Measurements from ENCODE around the gene MT1HL1.

Gene MT1HL1

GRCh38 chr1:237004116-237004515 lies at the start of gene MT1HL1:
Gene MT1HL1, minus strand, starts transcription at chr1:237004441. Its CDS starts 69 bp downstream, at chr1:237004372.
- DNase-seq = no peak

- DNase-seq = no peak
These were observed 46.7 kb upstream of the MT1HL1 start for GRCh38 chr1:237050915-237051314.

- DNase-seq = no peak
These were observed 45.9 kb upstream of the MT1HL1 start for GRCh38 chr1:237050185-237050584.

- DNase-seq = no peak
These were observed 44.6 kb upstream of the MT1HL1 start for GRCh38 chr1:237048803-237049202.

- no peak for DNase-seq
These were observed 41.2 kb upstream of the MT1HL1 start for GRCh38 chr1:237045278-237046016.

- no peak for DNase-seq
These were observed 39.8 kb upstream of the MT1HL1 start for GRCh38 chr1:237043846-237044636.

- DNase-seq = no peak
These were observed 38.8 kb upstream of the MT1HL1 start for GRCh38 chr1:237042892-237043576.

GRCh38 chr1:237042526-237042891 lies 38.3 kb upstream of the MT1HL1 start:
- DNase-seq = no peak

GRCh38 chr1:237041795-237042525 lies 37.7 kb upstream of the MT1HL1 start, which contains the start of gene RYR2:
Gene RYR2, plus strand, starts transcription at chr1:237042184. Its CDS starts 338 bp downstream, at chr1:237042522.
- no peak for DNase-seq

- no peak for DNase-seq
These were observed 37.2 kb upstream of the MT1HL1 start for GRCh38 chr1:237041461-237041794.

GRCh38 chr1:237040823-237041222 lies 36.6 kb upstream of the MT1HL1 start:
- no peak for DNase-seq

- no peak for DNase-seq
These were observed 34.0 kb upstream of the MT1HL1 start for GRCh38 chr1:237038211-237038610.

- DNase-seq = no peak
These were observed 31.5 kb upstream of the MT1HL1 start for GRCh38 chr1:237035759-237036158.

- DNase-seq = no peak
These were observed 29.6 kb upstream of the MT1HL1 start for GRCh38 chr1:237033804-237034203.

- DNase-seq = no peak
These were observed 28.8 kb upstream of the MT1HL1 start for GRCh38 chr1:237033061-237033460.

- DNase-seq = no peak
These were observed 27.8 kb upstream of the MT1HL1 start for GRCh38 chr1:237032029-237032428.

- DNase-seq = no peak
These were observed 27.2 kb upstream of the MT1HL1 start for GRCh38 chr1:237031480-237031879.

- no peak for DNase-seq
These were observed 25.8 kb upstream of the MT1HL1 start for GRCh38 chr1:237029850-237030535.

- no peak for DNase-seq
These were observed 25.0 kb upstream of the MT1HL1 start for GRCh38 chr1:237029240-237029639.

- no peak for DNase-seq
These were observed 21.3 kb upstream of the MT1HL1 start for GRCh38 chr1:237025358-237026074.

- no peak for DNase-seq
These were observed 14.7 kb upstream of the MT1HL1 start for GRCh38 chr1:237018896-237019295.

GRCh38 chr1:237016626-237017025 lies 12.4 kb upstream of the MT1HL1 start:
- no peak for DNase-seq

Measured in stimulated activated naive CD4-positive, alpha-beta T cell (primary cell).